ENCODE measurements around the gene USE1. TPM values are rescaled to one million over a fixed set of nuclear protein-coding genes. Genes with fewer than 3 reads are reported as not detected.
"Not testable (repeated sequence)": the region's sequence is repeated elsewhere in the genome, so short reads cannot be mapped to it uniquely, and the experiment has no call there.

USE1 gene
- total RNA-seq = 13.2 TPM

GRCh38 chr19:17215127-17215971 is at the start of gene USE1:
Gene USE1 (plus strand): TSS chr19:17215357. CDS start chr19:17215406, 49 bp downstream.
- DNase-seq = peak; percentile 92

- DNase-seq = no peak
Measured at GRCh38 chr19:17165715-17166114, 49.4 kb upstream of the USE1 start.

GRCh38 chr19:17170538-17171297 is 44.4 kb upstream of the USE1 start:
- DNase-seq = no peak

- DNase-seq = no peak
Measured at GRCh38 chr19:17171874-17172273, 43.3 kb upstream of the USE1 start.

GRCh38 chr19:17172624-17173345 is 42.4 kb upstream of the USE1 start:
- no peak for DNase-seq

GRCh38 chr19:17178291-17178690 is 36.9 kb upstream of the USE1 start:
- DNase-seq = no peak

GRCh38 chr19:17180997-17181702 is 34.0 kb upstream of the USE1 start:
- no peak for DNase-seq

GRCh38 chr19:17183271-17183761 is 31.8 kb upstream of the USE1 start:
- DNase-seq = no peak

GRCh38 chr19:17183858-17184321 is 31.3 kb upstream of the USE1 start:
- peak; percentile 30 for DNase-seq

GRCh38 chr19:17184371-17184841 is 30.8 kb upstream of the USE1 start:
- DNase-seq = no peak

- no peak for DNase-seq
Measured at GRCh38 chr19:17185590-17185989, 29.6 kb upstream of the USE1 start.

GRCh38 chr19:17191736-17192135 is 23.4 kb upstream of the USE1 start:
- not testable (repeated sequence) for DNase-seq

GRCh38 chr19:17192751-17193150 is 22.4 kb upstream of the USE1 start:
- no peak for DNase-seq

GRCh38 chr19:17194608-17195007 is 20.5 kb upstream of the USE1 start:
- DNase-seq = no peak

GRCh38 chr19:17195106-17195505 is 20.1 kb upstream of the USE1 start:
- DNase-seq = no peak

GRCh38 chr19:17196610-17197009 is 18.5 kb upstream of the USE1 start:
- no peak for DNase-seq

- DNase-seq = no peak
Measured at GRCh38 chr19:17197666-17198065, 17.5 kb upstream of the USE1 start.

- no peak for DNase-seq
Measured at GRCh38 chr19:17200408-17201079, 14.6 kb upstream of the USE1 start.

GRCh38 chr19:17202249-17202648 is 12.9 kb upstream of the USE1 start:
- no peak for DNase-seq

- DNase-seq = no peak
Measured at GRCh38 chr19:17202713-17203112, 12.4 kb upstream of the USE1 start.

Measured in skin of body (tissue), 2 donors.